Adrenal gland (tissue), 12 donors: ENCODE results near the gene PSMA7. TPM values are rescaled to one million over a fixed set of nuclear protein-coding genes. Genes with fewer than 3 reads are reported as not detected.
A peak's percentile ranks its signal among the peaks of the same experiment; 100 is the strongest.

Experiments
- DNase-seq, 7 donors: peaks; one replicate each; pipeline ENCODE4 v3.0.0-alpha.2; 2019 to 2020
- H3K27ac ChIP-seq, 5 donors: fragments of 200-600 bp; sonication (generic) in 4 of 5; 1 replicate in 3 of 5; 2 replicates in 2 of 5; pipeline versions ENCODE4 v1.5.1 to v1.8.0; 2016 to 2020; ENCODE audit warnings: mild to moderate bottlenecking in 1 of 5
- H3K27me3 ChIP-seq: fragments of 200-600 bp; 2 replicates; pipeline ENCODE4 v1.8.0; 2021
- H3K36me3 ChIP-seq, 2 donors: fragments of 200-600 bp; replicated peaks in 1 of 2; 1 replicate in 1 of 2; 2 replicates in 1 of 2; pipeline versions ENCODE4 v1.5.1 to v1.8.0; 2018 to 2022
- H3K4me1 ChIP-seq, 2 donors: fragments of 200-600 bp; replicated peaks in 1 of 2; 1 replicate in 1 of 2; 2 replicates in 1 of 2; pipeline versions ENCODE4 v1.5.1 to v1.8.0; 2018 to 2021
- H3K4me3 ChIP-seq, 4 donors: fragments of 200-600 bp; sonication (generic) in 3 of 4; one replicate each; pipeline ENCODE4 v1.5.1; 2016 to 2018
- H3K9me3 ChIP-seq, 3 donors: fragments of 200-600 bp; sonication (generic) in 1 of 3; replicated peaks in 1 of 3; 1 replicate in 2 of 3; 2 replicates in 1 of 3; pipeline versions ENCODE4 v1.5.1 to v1.8.0; 2016 to 2021
- POLR2A ChIP-seq, 2 donors: fragments of 450-650 bp; IDR thresholded peaks; one replicate each; pipeline ENCODE4 v1.6.1; 2017; ENCODE audit warnings: antibody characterized with exemption in 2 of 2, mild to moderate bottlenecking in 2 of 2, moderate library complexity in 1 of 2
- WGBS, 4 donors: extraction: QIAGEN DNeasy Blood & Tissue Kit in 2 of 4; methylation state at CpG; one replicate each; pipeline versions ENCODE4 v1.1.5 to v1.1.7; 2013 to 2017; 5-methylcytosine and 5-hydroxymethylcytosine counted together
- intact Hi-C, 2 donors: fragments of 100-400 bp; cut with DNase I; formaldehyde crosslinking; loops; one replicate each; pipeline versions ENCODE4 v1.14.1 to v1.15.0; 2022 to 2023
- polyA plus RNA-seq, 3 donors: library from polyadenylated mRNA; stranded (reverse); fragments of 200-250 nt in 2 of 3; fragments of 350-450 nt in 1 of 3; fragmentation: Illumina TruSeq in 1 of 3; extraction: RNeasy Lipid Tissue Mini Kit (QIAGEN cat#74804) in 1 of 3; gene quantifications; one replicate each; pipeline ENCODE4 v1.2.3, GENCODE V29; 2013 to 2014
- total RNA-seq, 9 donors: library from RNA; depleted of rRNA in 4 of 9; stranded (reverse); fragments of >200 nt in 4 of 9; fragments of 120-200 nt in 1 of 9; fragmentation: NEBNext Ultra II Directional in 1 of 9; extraction: Animal tissue kit (Norgen Biotek cat#: 25700) in 1 of 9; gene quantifications; one replicate each; pipeline versions ENCODE4 v1.1.0 to v1.2.4, GENCODE V29; 2013 to 2023
- TF ChIP-seq, protein P1 (sequence below), 6 experiments: fragments of 450-650 bp in 4 of 6; fragments of 200-600 bp in 2 of 6; sonication (generic) in 1 of 6; IDR thresholded peaks; 1 replicate in 5 of 6; 2 replicates in 1 of 6; pipeline versions ENCODE4 v1.5.1 to v1.8.0; 2016 to 2021; ENCODE audit warnings: antibody characterized with exemption in 6 of 6, mild to moderate bottlenecking in 2 of 6, moderate library complexity in 1 of 6
- donor health status: healthy with polysubstance abuse.
- donor health status: Bipolar disorder and iron deficiency.
- donor health status: DM: yes; HTN: yes; CAD: no.
- donor health status: DM: no; HTN: no; CAD: no.
- donor health status: DM: no; HTN: no; CAD: no.
- donor health status: DM: yes; HTN: yes; CAD: no.

The PSMA7 gene
- total and polyA plus RNA-seq, 12 donors, result 175 to 518 (median 277) TPM

DNA sequence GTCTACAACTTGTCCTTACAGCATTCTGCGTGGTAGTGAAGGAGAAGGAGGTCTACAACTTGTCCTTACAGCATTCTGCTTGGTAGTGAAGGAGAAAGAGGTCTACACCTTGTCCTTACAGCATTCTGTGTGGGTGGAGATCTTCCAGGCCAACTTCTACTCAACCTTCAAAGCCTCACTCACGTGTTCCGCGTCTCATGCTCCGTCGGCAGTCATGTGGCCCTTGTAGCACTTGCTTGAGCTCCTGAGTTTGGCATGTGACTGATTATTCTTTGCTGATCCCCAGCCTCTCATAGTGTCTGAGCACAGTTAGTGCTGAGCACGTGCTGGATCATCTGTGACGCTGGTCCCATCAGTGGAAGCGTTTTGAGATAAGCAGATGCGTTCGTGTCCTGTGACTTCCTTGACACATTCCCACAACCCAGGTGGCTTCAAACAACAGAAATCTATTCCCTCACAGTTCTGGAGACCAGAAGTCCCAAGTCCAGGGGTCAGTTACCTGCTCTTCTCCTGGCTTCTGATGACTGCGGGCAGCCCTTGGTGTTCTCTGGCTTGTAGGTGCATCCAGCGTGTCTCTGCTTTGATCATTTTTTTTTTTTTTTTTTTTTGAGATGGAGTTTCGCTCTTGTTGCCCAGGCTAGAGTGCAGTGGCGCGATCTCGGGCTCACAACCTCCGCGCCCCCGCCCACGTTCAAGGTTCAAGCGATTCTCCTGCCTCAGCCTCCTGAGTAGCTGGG lies 3.0 kb upstream of the PSMA7 start:
- peaks cover 20 to 28% of the 10 kb centered on the region in 2 donors for H3K4me1 ChIP-seq
- WGBS, 4 donors, result 93 to 97% (median 96%) methylated on average over 21 to 22 of the region's 22 CpGs
- TF ChIP-seq POLR2A (IDR thresholded peaks at IDR 0.05), result no peak
- TF ChIP-seq, protein P1, sequence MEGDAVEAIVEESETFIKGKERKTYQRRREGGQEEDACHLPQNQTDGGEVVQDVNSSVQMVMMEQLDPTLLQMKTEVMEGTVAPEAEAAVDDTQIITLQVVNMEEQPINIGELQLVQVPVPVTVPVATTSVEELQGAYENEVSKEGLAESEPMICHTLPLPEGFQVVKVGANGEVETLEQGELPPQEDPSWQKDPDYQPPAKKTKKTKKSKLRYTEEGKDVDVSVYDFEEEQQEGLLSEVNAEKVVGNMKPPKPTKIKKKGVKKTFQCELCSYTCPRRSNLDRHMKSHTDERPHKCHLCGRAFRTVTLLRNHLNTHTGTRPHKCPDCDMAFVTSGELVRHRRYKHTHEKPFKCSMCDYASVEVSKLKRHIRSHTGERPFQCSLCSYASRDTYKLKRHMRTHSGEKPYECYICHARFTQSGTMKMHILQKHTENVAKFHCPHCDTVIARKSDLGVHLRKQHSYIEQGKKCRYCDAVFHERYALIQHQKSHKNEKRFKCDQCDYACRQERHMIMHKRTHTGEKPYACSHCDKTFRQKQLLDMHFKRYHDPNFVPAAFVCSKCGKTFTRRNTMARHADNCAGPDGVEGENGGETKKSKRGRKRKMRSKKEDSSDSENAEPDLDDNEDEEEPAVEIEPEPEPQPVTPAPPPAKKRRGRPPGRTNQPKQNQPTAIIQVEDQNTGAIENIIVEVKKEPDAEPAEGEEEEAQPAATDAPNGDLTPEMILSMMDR (IDR thresholded peaks at IDR 0.05), result no peak
- H3K36me3 ChIP-seq, result no peaks in the 10 kb centered on the region
- intact Hi-C loops, result no loop called here
- no peak for DNase-seq
- no peak overlapping the region for H3K4me3 ChIP-seq
- H3K9me3 ChIP-seq, result no peaks in the 10 kb centered on the region
- H3K27ac ChIP-seq, result no peak overlapping the region
- H3K27me3 ChIP-seq, result no peaks in the 10 kb centered on the region

GRCh38 chr20:62145688-62146018 lies 2.5 kb upstream of the PSMA7 start:
- Histone ChIP-seq H3K4me1 (peaks cover 25 to 33% of the 10 kb centered on the region in 2 donors), H3K27ac (no peak overlapping the region), H3K4me3 (no peak overlapping the region), H3K36me3 (peaks cover 0 to 3% of the 10 kb centered on the region in 2 donors), H3K27me3 (no peaks in the 10 kb centered on the region), H3K9me3 (no peaks in the 10 kb centered on the region)
- no peak for DNase-seq
- 87 to 96% (median 95%) methylated on average over 7 of the region's 7 CpGs for WGBS, 4 donors
- no peak for TF ChIP-seq POLR2A (IDR thresholded peaks at IDR 0.05)
- TF ChIP-seq, protein P1 (IDR thresholded peaks at IDR 0.05), result no peak
- intact Hi-C loops, result no loop called here

DNA sequence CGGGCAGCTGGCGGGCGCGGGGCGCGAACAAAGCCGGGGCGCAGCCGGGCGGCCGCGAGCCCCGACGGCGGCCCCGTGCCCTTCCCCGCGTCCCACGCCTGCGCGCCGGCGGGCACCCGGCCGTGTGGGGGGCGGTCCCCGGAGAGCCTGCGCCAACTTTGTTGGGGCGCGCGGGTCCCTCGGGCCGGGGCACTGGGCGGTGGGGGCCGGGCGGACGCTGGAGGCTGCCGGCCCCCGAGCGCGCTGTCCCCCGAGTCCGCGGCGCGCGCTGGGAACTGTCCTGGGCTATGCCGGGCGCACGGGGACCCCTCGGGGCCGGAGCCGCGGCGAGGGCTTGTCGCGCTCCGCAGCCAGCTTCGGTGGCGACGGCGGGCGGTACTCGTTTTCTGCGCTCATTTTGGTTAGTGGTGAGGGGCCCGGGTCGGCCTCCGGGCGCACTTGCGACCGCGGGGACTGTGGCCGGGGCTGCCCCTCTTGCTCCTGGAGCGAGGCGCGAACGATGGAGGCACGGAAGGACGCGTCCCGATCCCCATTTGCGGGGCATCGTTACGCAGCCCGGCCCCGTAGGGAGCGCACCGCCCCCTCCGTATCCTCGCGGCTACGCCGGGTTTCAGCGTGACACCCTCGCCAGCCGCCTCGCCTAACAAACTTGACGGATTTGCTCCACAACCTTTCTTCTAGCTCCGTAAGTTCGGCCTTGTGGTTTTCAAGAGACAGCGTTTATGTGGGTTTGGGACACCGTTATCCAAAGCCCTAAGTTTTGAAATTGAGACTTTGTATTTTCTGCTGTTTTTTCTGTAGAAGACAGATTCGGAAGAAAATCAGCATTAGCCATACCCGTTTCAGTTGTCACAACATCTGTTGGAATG lies 997 bp upstream of the PSMA7 start:
- Histone ChIP-seq H3K27me3 (no peaks in the 10 kb centered on the region), H3K9me3 (no peaks in the 10 kb centered on the region), H3K4me1 (peaks cover 25 to 41% of the 10 kb centered on the region in 2 donors), H3K36me3 (peaks cover 0 to 18% of the 10 kb centered on the region in 2 donors), H3K4me3 (peak overlapping the region in 3 of 4 donors; percentile 48 to 99 (median 55)), H3K27ac (peak overlapping the region; percentile 12 to 100 (median 94))
- DNase-seq, result peak; percentile 57 to 79 (median 70)
- TF ChIP-seq POLR2A (IDR thresholded peaks at IDR 0.05), result peak in 1 of 2 donors; percentile 76
- TF ChIP-seq, protein P1 (IDR thresholded peaks at IDR 0.05), result peak in 1 of 6 experiments; percentile 2
- intact Hi-C loops, result loop anchor here in 1 of 2 donors (5.0 kb wide), 1 partner anchor 82 kb away; no protein-coding TSS in a partner anchor
- WGBS, 4 donors, result 0 to 1% (median 1%) methylated on average over 12 to 104 of the region's 104 CpGs
